ENCODE results near the gene NT5DC2.

Gene NT5DC2

GRCh38 chr3:52506266-52506966 is 27.2 kb downstream of the NT5DC2 start:
- DNase-seq: no peak

- DNase-seq: no peak
Observed at GRCh38 chr3:52504977-52505376, 28.7 kb downstream of the NT5DC2 start.

- DNase-seq: no peak
Observed at GRCh38 chr3:52503788-52504424, 29.8 kb downstream of the NT5DC2 start.

GRCh38 chr3:52502808-52503350 is 30.8 kb downstream of the NT5DC2 start:
- no peak for DNase-seq

GRCh38 chr3:52502001-52502400 is 31.7 kb downstream of the NT5DC2 start:
- DNase-seq: no peak

- DNase-seq: no peak
Observed at GRCh38 chr3:52501046-52501445, 32.6 kb downstream of the NT5DC2 start.

- DNase-seq: no peak
Observed at GRCh38 chr3:52498137-52499054, 35.3 kb downstream of the NT5DC2 start.

GRCh38 chr3:52495777-52496602 is 37.7 kb downstream of the NT5DC2 start:
- DNase-seq: no peak

- no peak for DNase-seq
Observed at GRCh38 chr3:52494886-52495495, 38.7 kb downstream of the NT5DC2 start, which contains the start of gene STAB1. TSS of gene STAB1 (plus strand) at chr3:52495338. CDS start at chr3:52495414, 76 bp downstream.

GRCh38 chr3:52494445-52494844 is 39.2 kb downstream of the NT5DC2 start:
- DNase-seq: no peak

- no peak for DNase-seq
Observed at GRCh38 chr3:52493232-52494017, 40.2 kb downstream of the NT5DC2 start.

GRCh38 chr3:52492059-52492458 is 41.6 kb downstream of the NT5DC2 start:
- no peak for DNase-seq

- DNase-seq: no peak
Observed at GRCh38 chr3:52490939-52491526, 42.6 kb downstream of the NT5DC2 start.

GRCh38 chr3:52490035-52490938 is 43.4 kb downstream of the NT5DC2 start:
- no peak for DNase-seq

GRCh38 chr3:52489453-52489852 is 44.2 kb downstream of the NT5DC2 start:
- DNase-seq: no peak

- DNase-seq: no peak
Observed at GRCh38 chr3:52488746-52489145, 44.9 kb downstream of the NT5DC2 start.

- no peak for DNase-seq
Observed at GRCh38 chr3:52487788-52488691, 45.6 kb downstream of the NT5DC2 start.

- no peak for DNase-seq
Observed at GRCh38 chr3:52487050-52487787, 46.4 kb downstream of the NT5DC2 start.

Data from activated naive CD4-positive, alpha-beta T cell treated with anti-CD3 and anti-CD28 coated beads, Interleukin-2, amount 50 U/mL, for 16 hours (primary cell).